HG03565 (cell line): ENCODE measurements around the gene NDUFA9.
A peak's percentile ranks its signal among the peaks of the same experiment; 100 is the strongest.

Source experiments
- ATAC-seq: cut with Tn5 transposase; IDR thresholded peaks from one replicate; pipeline ENCODE4 v1.9.1; 2021; ENCODE audit warnings: mild to moderate bottlenecking, moderate library complexity; ENCODE audit not compliant: unreplicated experiment

Gene NDUFA9

GRCh38 chr12:4648501-4649357, at the start of gene NDUFA9, which contains the start of gene AKAP3:
Gene NDUFA9 (plus strand): TSS chr12:4649114. CDS start chr12:4649127, 13 bp downstream.
Gene AKAP3 (minus strand): TSS chr12:4649051. CDS start chr12:4638196, 10,855 bp downstream.
- ATAC-seq: peak; percentile 71

- no peak for ATAC-seq
Observed at GRCh38 chr12:4603421-4603820, 45.5 kb upstream of the NDUFA9 start.

- ATAC-seq: no peak
Observed at GRCh38 chr12:4603946-4604345, 45.0 kb upstream of the NDUFA9 start.

- ATAC-seq: peak; percentile 89
Observed at GRCh38 chr12:4604684-4605193, 44.2 kb upstream of the NDUFA9 start.

GRCh38 chr12:4607056-4607455, 41.9 kb upstream of the NDUFA9 start:
- ATAC-seq: no peak

GRCh38 chr12:4609071-4609470, 39.8 kb upstream of the NDUFA9 start:
- no peak for ATAC-seq

- no peak for ATAC-seq
Observed at GRCh38 chr12:4610481-4610880, 38.4 kb upstream of the NDUFA9 start.

GRCh38 chr12:4615667-4616066, 33.2 kb upstream of the NDUFA9 start:
- no peak for ATAC-seq

- no peak for ATAC-seq
Observed at GRCh38 chr12:4621511-4621910, 27.4 kb upstream of the NDUFA9 start.

- ATAC-seq: no peak
Observed at GRCh38 chr12:4626543-4626942, 22.4 kb upstream of the NDUFA9 start.

GRCh38 chr12:4628406-4628805, 20.5 kb upstream of the NDUFA9 start:
- ATAC-seq: no peak

GRCh38 chr12:4630262-4630661, 18.7 kb upstream of the NDUFA9 start:
- ATAC-seq: no peak

GRCh38 chr12:4643747-4644146, 5.2 kb upstream of the NDUFA9 start:
- ATAC-seq: no peak

GRCh38 chr12:4645023-4645422, 3.9 kb upstream of the NDUFA9 start:
- ATAC-seq: no peak

- no peak for ATAC-seq
Observed at GRCh38 chr12:4648104-4648500, 812 bp upstream of the NDUFA9 start.

- ATAC-seq: no peak
Observed at GRCh38 chr12:4649358-4649661, 396 bp downstream of the NDUFA9 start.

GRCh38 chr12:4653257-4653656, 4.3 kb downstream of the NDUFA9 start:
- ATAC-seq: no peak

GRCh38 chr12:4653691-4654090, 4.8 kb downstream of the NDUFA9 start:
- no peak for ATAC-seq

GRCh38 chr12:4663971-4664505, 15.1 kb downstream of the NDUFA9 start:
- ATAC-seq: no peak

GRCh38 chr12:4665236-4665635, 16.3 kb downstream of the NDUFA9 start:
- no peak for ATAC-seq

GRCh38 chr12:4679711-4680110, 30.8 kb downstream of the NDUFA9 start:
- ATAC-seq: no peak

- no peak for ATAC-seq
Observed at GRCh38 chr12:4681732-4682131, 32.8 kb downstream of the NDUFA9 start.
